OCI-LY7 (cell line): ENCODE measurements around the gene PDRG1. TPM values are rescaled to one million over a fixed set of nuclear protein-coding genes. Genes with fewer than 3 reads are reported as not detected.
A peak's percentile ranks its signal among the peaks of the same experiment; 100 is the strongest.

Experiments
- BruUV-seq: library from RNA; stranded (reverse); fragments of 400-500 nt; replicated peaks from 2 replicates; lab custom pipeline; 2021; lab: Mats Ljungman, UMichigan
- CTCF ChIA-PET: fragments of 300-600 bp; sonication (Branson Sonifier 250); formaldehyde crosslinking; loops from one replicate; lab custom pipeline; 2022; ENCODE audit warnings: antibody characterized with exemption; ENCODE audit not compliant: unreplicated experiment; lab: Charles Lee
- POLR2A ChIA-PET: fragments of 300-600 bp; sonication (Branson Sonifier 250); formaldehyde crosslinking; loops from one replicate; lab custom pipeline; 2022; ENCODE audit warnings: antibody characterized with exemption; lab: Charles Lee
- DNase-seq: peaks from one replicate; pipeline ENCODE4 v3.0.0-alpha.2; 2015; ENCODE audit warnings: low spot score
- H2AFZ ChIP-seq: fragments of 200-600 bp; sonication (generic), shearing (Covaris generic); 2 replicates; pipeline ENCODE4 v1.6.1; 2014; ENCODE audit warnings: mild to moderate bottlenecking, antibody characterized with exemption, low read length, moderate library complexity
- H3K27ac ChIP-seq: fragments of 200-600 bp; sonication (generic); 2 replicates; pipeline ENCODE4 v1.5.1; 2014; ENCODE audit warnings: mixed run types, low read depth, mild to moderate bottlenecking, moderate library complexity, low read length, inconsistent platforms; ENCODE audit not compliant: poor library complexity, severe bottlenecking
- H3K36me3 ChIP-seq: fragments of 200-600 bp; sonication (generic); 2 replicates; pipeline ENCODE4 v1.6.1; 2014; ENCODE audit warnings: mild to moderate bottlenecking, antibody characterized with exemption, low read length, moderate library complexity, mixed read lengths; ENCODE audit not compliant: insufficient read depth
- H3K4me1 ChIP-seq: fragments of 200-600 bp; sonication (generic); 2 replicates; pipeline ENCODE4 v1.5.1; 2014; ENCODE audit warnings: mild to moderate bottlenecking, low read length; ENCODE audit not compliant: insufficient read depth, poor library complexity, severe bottlenecking
- H3K4me2 ChIP-seq: fragments of 200-600 bp; sonication (generic); 2 replicates; pipeline ENCODE4 v1.6.1; 2014; ENCODE audit warnings: mild to moderate bottlenecking, low read length
- H3K4me3 ChIP-seq: fragments of 200-600 bp; sonication (generic); 2 replicates; pipeline ENCODE4 v1.5.1; 2014; ENCODE audit warnings: mild to moderate bottlenecking, low read depth, low read length; ENCODE audit not compliant: poor library complexity, severe bottlenecking
- H3K79me2 ChIP-seq: fragments of 200-600 bp; sonication (generic); 2 replicates; pipeline ENCODE4 v1.6.1; 2016; ENCODE audit warnings: low read depth, mild to moderate bottlenecking, low read length, moderate library complexity, mixed read lengths; ENCODE audit not compliant: insufficient read depth
- H3K9me2 ChIP-seq: fragments of 200-600 bp; sonication (generic); 2 replicates; pipeline ENCODE4 v1.6.1; 2016; ENCODE audit warnings: mild to moderate bottlenecking, low read length, mixed read lengths; ENCODE audit not compliant: insufficient read depth
- H3K9me3 ChIP-seq: fragments of 200-600 bp; sonication (generic); 2 replicates; pipeline ENCODE4 v1.6.1; 2014; ENCODE audit warnings: mild to moderate bottlenecking, mixed run types, low read length, mixed read lengths
- H4K20me1 ChIP-seq: fragments of 200-600 bp; sonication (generic); 2 replicates; pipeline ENCODE4 v1.6.1; 2014; ENCODE audit warnings: mild to moderate bottlenecking, antibody characterized with exemption, low read length, moderate library complexity, mixed read lengths; ENCODE audit not compliant: insufficient read depth
- EZH2phosphoT487 ChIP-seq: fragments of 200-600 bp; sonication (generic); IDR thresholded peaks from 2 replicates; pipeline ENCODE4 v1.6.1; 2018; ENCODE audit warnings: low read depth, borderline replicate concordance, mild to moderate bottlenecking, mixed run types, antibody characterized with exemption, low read length, moderate library complexity, mixed read lengths
- intact Hi-C: fragments of 100-400 bp; cut with micrococcal nuclease; formaldehyde crosslinking; loops from one replicate; pipeline ENCODE4 v1.10.0; 2022; ENCODE audit not compliant: unreplicated experiment
- total RNA-seq, 2 experiments: library from RNA; depleted of rRNA in 1 of 2; stranded (reverse); fragments of >200 nt in 1 of 2; shearing (Covaris generic) in 1 of 2; gene quantifications; 2 replicates each; pipeline ENCODE4 v1.2.3, GENCODE V29; 2014 to 2022
- TF ChIP-seq, protein P1 (sequence below): fragments of 200-600 bp; sonication (generic); conservative IDR thresholded peaks from 2 replicates; pipeline ENCODE4 v1.5.1; 2014; ENCODE audit warnings: mild to moderate bottlenecking, antibody characterized with exemption, low read length, moderate library complexity, mixed read lengths

Gene PDRG1
- total RNA-seq, 2 experiments from 2014 or later: 9.7 to 22.5 TPM

DNA sequence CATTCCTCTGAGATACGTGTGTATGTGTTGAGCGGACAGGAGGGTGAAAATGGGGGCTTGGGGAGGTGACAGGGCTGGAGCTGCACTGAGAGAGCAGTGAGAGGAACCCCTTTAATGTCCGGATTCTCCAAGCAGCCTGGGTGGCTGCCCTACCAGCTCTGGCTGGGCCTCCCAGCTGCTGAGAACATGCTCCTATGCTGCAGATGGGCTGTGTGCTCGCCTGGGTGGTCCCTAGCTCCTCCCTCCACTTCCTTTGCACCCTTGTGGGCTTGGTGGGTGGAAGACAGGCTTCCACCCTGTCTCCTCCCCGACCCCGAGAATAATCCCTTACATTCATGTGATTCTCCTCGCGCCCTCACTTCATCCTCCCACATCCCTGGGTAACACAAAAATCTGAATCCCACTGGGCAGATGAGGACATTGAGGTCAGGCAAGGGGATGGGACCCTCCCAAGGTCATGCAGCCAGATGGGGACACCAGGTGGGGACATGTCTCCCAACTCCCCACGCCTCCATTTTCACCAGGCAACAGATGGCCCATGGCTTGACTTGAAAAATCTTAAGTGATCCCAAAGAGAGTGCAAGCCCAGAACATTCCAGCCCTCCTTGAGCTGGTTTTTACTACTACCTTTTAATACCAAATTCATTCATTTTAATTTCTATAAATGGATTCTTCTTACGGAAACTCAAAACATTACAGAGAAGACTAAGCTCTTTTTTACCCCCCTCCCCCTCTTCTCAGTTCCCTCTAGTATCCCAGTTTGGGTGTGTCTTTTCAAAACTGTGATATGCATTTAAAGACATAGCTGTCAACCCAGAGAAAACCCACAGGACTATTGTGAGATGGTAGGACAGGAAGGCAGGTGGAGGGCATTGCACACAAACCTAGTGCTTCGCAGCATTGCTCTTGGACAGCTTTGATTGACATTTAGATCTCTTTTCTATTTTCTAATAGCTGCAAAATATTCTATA, 5.0 kb upstream of the PDRG1 start:
- H3K4me2 ChIP-seq: no peak overlapping the region
- H3K36me3 ChIP-seq: no peaks in the 10 kb centered on the region
- TF ChIP-seq, protein P1, sequence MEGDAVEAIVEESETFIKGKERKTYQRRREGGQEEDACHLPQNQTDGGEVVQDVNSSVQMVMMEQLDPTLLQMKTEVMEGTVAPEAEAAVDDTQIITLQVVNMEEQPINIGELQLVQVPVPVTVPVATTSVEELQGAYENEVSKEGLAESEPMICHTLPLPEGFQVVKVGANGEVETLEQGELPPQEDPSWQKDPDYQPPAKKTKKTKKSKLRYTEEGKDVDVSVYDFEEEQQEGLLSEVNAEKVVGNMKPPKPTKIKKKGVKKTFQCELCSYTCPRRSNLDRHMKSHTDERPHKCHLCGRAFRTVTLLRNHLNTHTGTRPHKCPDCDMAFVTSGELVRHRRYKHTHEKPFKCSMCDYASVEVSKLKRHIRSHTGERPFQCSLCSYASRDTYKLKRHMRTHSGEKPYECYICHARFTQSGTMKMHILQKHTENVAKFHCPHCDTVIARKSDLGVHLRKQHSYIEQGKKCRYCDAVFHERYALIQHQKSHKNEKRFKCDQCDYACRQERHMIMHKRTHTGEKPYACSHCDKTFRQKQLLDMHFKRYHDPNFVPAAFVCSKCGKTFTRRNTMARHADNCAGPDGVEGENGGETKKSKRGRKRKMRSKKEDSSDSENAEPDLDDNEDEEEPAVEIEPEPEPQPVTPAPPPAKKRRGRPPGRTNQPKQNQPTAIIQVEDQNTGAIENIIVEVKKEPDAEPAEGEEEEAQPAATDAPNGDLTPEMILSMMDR: no peak
- peaks cover 9% of the 10 kb centered on the region for H3K4me1 ChIP-seq
- DNase-seq: peak; percentile 18
- CTCF ChIA-PET: no interaction called here
- H3K9me3 ChIP-seq: no peaks in the 10 kb centered on the region
- H3K79me2 ChIP-seq: no peaks in the 10 kb centered on the region
- BruUV-seq: no TSS peak
- H3K4me3 ChIP-seq: no peak overlapping the region
- intact Hi-C loops: no loop called here
- H2AFZ ChIP-seq: no peak overlapping the region
- H3K27ac ChIP-seq: no peak overlapping the region
- no peaks in the 10 kb centered on the region for H3K9me2 ChIP-seq
- POLR2A ChIA-PET: interaction anchor here (0.6 to 0.7 kb wide), 2 partner anchors 297 to 1283 kb away, joined by 3 to 6 read pairs; no protein-coding TSS in a partner anchor
- H4K20me1 ChIP-seq: no peaks in the 10 kb centered on the region

DNA sequence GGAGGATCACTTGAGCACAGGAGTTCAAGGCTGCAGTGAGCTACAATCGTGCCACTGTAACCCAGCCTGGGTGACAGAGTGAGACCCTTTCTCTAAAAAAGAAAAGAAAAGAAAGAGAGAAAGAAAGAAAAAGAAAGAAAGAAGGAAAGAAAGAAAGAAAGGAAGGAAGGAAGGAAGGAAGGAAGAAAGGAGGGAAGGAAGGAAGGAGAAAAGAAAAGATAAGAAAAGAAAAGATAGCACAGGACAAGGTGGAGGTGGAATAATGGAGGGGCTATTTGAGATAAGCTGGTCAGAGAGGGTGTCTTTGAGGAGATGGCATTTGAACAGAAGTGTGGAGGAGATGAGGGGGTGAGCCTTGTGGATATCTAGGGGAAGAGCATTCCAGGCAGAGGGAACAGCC, 2.7 kb upstream of the PDRG1 start:
- H3K9me3 ChIP-seq: no peaks in the 10 kb centered on the region
- CTCF ChIA-PET: no interaction called here
- peaks cover 22% of the 10 kb centered on the region for H3K79me2 ChIP-seq
- no peak overlapping the region for H2AFZ ChIP-seq
- peaks cover 21% of the 10 kb centered on the region for H3K4me1 ChIP-seq
- H3K4me2 ChIP-seq: no peak overlapping the region
- 0 out of 2 replicates have a peak, but pooled peaks cover 9% of the 10 kb centered on the region for H4K20me1 ChIP-seq
- POLR2A ChIA-PET: no interaction called here
- intact Hi-C loops: loop anchor here (5.0 kb wide), 1 partner anchor 153 kb away; the partner anchor contains the start of gene TM9SF4
- no peaks in the 10 kb centered on the region for H3K9me2 ChIP-seq
- DNase-seq: no peak
- no peak overlapping the region for H3K27ac ChIP-seq
- no TSS peak for BruUV-seq
- H3K4me3 ChIP-seq: no peak overlapping the region
- TF ChIP-seq, protein P1: no peak
- no peak for TF ChIP-seq EZH2phosphoT487
- H3K36me3 ChIP-seq: peaks cover 11% of the 10 kb centered on the region
